ENCODE measurements around the gene UBR1.
A peak's percentile ranks its signal among the peaks of the same experiment; 100 is the strongest.

Gene UBR1

DNA sequence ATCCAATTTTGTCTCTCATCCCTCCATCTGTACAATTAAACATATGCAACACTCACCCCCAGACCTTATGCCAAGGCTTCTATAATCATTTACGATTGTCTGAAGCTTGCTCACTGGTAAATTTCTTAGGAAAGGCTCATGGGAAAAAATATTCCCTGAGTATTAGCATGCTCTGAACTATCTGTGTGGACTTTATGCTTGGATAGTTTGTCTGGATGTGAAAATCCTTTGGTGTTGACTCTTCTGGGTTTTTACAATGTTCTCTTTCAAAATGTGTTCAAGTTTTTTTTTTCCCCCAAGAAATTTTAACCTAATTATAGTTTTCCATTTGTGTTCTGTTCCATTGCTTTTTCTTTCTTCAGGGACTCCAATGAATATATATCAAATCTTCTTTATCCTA is 165.3 kb downstream of the UBR1 start:
- FAIRE-seq (no peak), DNase-seq (ENCODE audit: insufficient read length) (no peak)
- TF ChIP-seq POLR2AphosphoS5 (IDR thresholded peaks at IDR 0.05; ENCODE audit: low read depth, low read length) (no peak), POLR2A (IDR thresholded peaks at IDR 0.05; ENCODE audit: low read depth, low read length) (no peak), TAF1 (IDR thresholded peaks at IDR 0.05; ENCODE audit: borderline replicate concordance, low read depth, low read length) (no peak)

DNA sequence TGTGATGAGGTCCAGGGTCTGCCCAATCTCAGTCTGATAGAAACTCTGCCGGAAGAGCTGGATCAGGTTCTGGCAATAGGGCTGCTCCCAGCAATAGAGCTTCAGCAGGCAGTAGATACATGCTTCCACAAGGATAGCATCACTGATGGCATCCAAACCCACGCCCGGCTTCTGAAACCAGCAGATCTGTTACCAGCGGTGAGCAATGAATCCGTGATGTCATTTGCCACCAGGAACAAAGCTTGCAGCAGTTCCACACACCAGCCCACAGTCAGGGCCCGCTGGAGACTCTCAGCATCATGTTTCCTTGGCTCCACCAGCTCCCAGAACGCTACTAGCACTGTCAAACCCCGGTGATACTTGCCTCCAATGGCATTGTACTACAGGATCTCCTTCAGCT is 166.0 kb downstream of the UBR1 start:
- DNase-seq (ENCODE audit: insufficient read length) (no peak), FAIRE-seq (no peak)
- TF ChIP-seq POLR2AphosphoS5 (IDR thresholded peaks at IDR 0.05; ENCODE audit: low read depth, low read length) (no peak), TAF1 (IDR thresholded peaks at IDR 0.05; ENCODE audit: borderline replicate concordance, low read depth, low read length) (no peak), POLR2A (IDR thresholded peaks at IDR 0.05; ENCODE audit: low read depth, low read length) (no peak)

DNA sequence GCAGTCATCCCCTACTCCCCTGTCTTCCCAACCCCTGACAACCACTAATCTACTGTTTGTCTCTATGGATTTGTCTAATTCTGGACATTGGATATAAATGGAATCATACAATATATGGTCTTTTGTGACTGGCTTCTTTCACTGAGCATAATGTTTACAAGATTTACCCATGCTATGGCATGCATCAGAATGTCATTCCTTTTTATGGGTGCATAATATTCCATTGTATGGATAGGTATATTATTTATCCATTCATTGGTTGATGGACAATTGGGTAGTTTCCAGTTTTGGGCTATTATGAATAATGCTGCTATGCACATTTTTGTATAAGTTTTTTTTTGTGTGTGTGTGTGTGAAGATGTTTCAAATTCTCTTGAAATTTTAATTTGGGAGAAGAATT is 168.7 kb downstream of the UBR1 start:
- FAIRE-seq (no peak), DNase-seq (ENCODE audit: insufficient read length) (no peak)
- TF ChIP-seq POLR2A (IDR thresholded peaks at IDR 0.05; ENCODE audit: low read depth, low read length): no peak
- no peak for TF ChIP-seq TAF1 (IDR thresholded peaks at IDR 0.05; ENCODE audit: borderline replicate concordance, low read depth, low read length)
- TF ChIP-seq POLR2AphosphoS5 (IDR thresholded peaks at IDR 0.05; ENCODE audit: low read depth, low read length): no peak

DNA sequence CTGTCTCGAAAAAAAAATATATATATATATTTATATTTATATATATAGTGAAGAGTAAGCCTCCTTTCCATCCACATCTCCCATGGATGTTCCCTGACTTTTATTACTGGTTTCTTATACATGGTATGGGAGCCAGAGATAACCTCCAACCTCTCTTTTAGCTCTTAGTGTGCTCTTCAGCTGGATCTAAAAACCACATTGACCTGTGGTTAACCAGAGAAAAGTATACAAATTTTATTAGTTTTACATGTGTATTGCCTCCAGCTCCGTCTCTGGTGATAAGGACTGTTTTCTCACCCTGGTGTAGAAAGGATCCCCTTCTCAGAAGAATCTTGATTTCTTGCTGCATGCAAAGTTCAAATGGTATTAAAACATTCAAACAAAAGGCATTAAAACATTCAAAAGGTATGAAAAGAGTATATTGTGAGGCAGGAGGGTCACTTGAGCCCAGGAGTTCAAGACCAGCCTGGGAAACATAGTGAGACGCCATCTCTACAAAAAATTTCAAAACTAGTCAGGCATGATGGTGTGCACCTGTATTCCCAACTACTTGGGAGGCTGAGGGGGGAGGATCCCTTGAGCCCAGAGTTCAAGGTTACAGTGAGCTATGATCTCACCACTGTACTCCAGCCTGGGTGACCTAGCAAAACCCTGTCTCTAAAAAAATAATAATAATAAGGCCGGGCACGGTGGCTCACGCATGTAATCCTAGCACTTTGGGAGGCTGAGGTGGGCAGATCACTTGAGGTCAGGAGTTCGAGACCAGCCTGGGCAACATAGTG is 171.8 kb downstream of the UBR1 start:
- TF ChIP-seq POLR2AphosphoS5 (IDR thresholded peaks at IDR 0.05; ENCODE audit: low read depth, low read length) (no peak), POLR2A (IDR thresholded peaks at IDR 0.05; ENCODE audit: low read depth, low read length) (no peak), TAF1 (IDR thresholded peaks at IDR 0.05; ENCODE audit: borderline replicate concordance, low read depth, low read length) (no peak)
- FAIRE-seq (no peak), DNase-seq (ENCODE audit: insufficient read length) (no peak)

DNA sequence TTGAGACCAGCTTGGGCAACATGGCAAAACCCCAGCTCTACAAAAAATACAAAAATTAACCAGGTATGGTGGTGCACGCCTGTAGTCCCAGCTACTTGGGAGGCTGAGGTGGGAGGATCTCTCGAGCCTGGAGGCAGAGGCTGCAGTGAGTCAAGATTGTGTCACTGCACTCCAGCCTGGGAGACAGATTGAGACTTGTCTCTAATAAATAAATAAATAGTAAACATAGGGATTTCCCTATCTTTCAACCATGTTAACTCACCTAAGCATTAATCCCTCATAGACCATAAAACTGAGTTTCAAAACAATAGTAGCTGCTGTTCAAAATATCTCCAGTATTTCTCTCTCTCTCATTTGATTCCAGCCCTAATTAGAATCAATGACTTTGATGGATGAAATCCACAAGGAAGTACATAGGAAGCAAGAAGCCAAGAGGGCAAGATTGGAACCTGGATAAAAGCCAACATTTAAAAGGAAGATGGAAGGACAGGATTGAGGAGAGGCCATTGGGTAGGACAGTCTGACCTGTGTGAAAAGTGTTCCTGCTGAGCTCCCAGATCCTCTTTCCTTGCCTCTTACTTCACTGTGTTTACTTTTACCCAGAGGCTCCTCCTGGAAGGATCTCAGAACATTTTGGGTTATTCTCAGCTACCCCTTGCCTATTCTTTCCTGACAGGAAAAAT is 172.9 kb downstream of the UBR1 start:
- no peak for FAIRE-seq
- TF ChIP-seq POLR2A (IDR thresholded peaks at IDR 0.05; ENCODE audit: low read depth, low read length) (no peak), POLR2AphosphoS5 (IDR thresholded peaks at IDR 0.05; ENCODE audit: low read depth, low read length) (no peak), TAF1 (IDR thresholded peaks at IDR 0.05; ENCODE audit: borderline replicate concordance, low read depth, low read length) (no peak)

DNA sequence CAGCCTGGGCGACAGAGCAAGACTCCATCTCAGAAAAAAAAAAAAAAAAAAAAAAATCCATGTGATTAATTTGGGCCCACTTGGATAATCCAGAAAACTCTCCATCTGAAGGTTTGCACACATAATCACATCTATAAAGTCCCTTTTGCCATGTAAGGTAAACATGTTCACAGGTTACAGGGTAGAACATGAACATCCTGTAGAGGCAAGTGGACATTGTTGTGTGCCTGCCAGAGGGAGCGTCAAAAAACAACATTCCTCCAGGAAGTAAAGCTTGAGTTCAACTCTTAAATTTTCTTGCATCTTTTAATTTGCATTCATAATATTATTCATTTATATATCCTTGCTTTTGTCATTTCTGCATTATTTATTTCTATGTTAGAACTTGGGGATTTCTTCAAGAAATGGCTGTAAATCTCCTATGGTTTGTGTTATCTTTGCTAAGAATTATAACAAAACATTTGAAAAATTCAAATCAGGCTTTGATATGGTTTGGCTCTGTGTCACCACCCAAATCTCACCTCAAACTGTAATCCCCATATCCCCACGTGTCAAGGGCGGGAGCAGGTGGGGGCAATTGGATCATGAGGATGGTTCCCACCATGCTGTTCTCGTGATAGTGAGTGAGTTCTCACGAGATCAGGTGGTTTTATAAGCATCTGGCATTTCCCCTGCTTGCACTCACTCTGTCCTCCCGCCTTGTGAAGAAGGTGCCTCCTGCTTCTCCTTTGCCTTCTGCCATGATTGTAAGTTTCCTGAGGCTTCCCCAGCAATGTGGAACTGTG is 173.9 kb downstream of the UBR1 start:
- DNase-seq (ENCODE audit: insufficient read length): no peak
- FAIRE-seq: no peak
- no peak for TF ChIP-seq POLR2A (IDR thresholded peaks at IDR 0.05; ENCODE audit: low read depth, low read length)
- no peak for TF ChIP-seq POLR2AphosphoS5 (IDR thresholded peaks at IDR 0.05; ENCODE audit: low read depth, low read length)
- no peak for TF ChIP-seq TAF1 (IDR thresholded peaks at IDR 0.05; ENCODE audit: borderline replicate concordance, low read depth, low read length)

More for the DNA sequence above, 172.9 kb downstream of the UBR1 start:
- no peak for DNase-seq (ENCODE audit: insufficient read length)

DNA sequence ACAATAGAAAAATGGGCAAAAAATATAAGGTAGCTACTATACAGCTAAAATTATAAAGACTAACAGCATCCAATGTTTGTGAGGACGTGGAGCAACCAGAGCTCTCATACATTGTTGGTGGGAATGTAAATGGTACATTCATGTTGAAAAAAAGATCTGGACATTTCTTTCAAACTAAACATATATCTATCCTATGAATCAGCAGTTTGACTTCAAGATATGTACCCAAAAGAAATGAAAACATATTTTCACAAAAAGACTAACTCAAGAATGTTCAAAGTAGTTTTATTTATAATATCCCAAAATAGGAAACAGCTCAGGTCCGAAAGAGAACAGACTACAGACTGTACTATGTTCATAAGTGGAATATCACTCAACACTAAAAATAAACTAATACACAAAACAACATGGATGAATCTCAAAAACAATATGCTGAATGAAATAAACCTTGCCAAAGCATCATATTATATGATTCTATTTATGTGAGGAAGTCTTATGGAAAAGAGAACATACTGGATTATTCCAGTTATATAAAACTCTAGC is 176.5 kb downstream of the UBR1 start:
- TF ChIP-seq POLR2A (IDR thresholded peaks at IDR 0.05; ENCODE audit: low read depth, low read length): no peak
- TF ChIP-seq POLR2AphosphoS5 (IDR thresholded peaks at IDR 0.05; ENCODE audit: low read depth, low read length): no peak
- FAIRE-seq: no peak
- DNase-seq (ENCODE audit: insufficient read length): no peak

DNA sequence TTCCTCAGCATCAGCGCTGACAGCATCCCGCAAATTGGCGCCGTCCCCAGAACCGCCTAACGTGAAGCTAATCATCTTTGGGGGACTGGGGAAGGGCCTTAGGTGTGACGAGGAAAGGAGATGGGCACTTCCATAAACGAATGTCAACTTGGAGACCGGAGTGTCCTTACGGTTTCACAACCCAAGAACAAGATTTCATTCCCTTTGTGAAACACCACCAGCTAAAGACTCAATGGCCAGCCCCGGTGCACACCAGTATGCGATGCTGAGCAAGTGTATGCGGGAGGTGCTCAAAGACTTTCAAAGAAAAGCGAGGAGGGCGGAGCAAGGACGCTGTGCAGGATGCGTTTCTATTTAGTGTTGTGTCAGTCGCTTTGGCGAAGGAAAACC is 184.5 kb downstream of the UBR1 start:
- TF ChIP-seq POLR2A (IDR thresholded peaks at IDR 0.05; ENCODE audit: low read depth, low read length) (no peak), TAF1 (IDR thresholded peaks at IDR 0.05; ENCODE audit: borderline replicate concordance, low read depth, low read length) (no peak), POLR2AphosphoS5 (IDR thresholded peaks at IDR 0.05; ENCODE audit: low read depth, low read length) (no peak)
- FAIRE-seq (peak; percentile 50), DNase-seq (ENCODE audit: insufficient read length) (no peak)

DNA sequence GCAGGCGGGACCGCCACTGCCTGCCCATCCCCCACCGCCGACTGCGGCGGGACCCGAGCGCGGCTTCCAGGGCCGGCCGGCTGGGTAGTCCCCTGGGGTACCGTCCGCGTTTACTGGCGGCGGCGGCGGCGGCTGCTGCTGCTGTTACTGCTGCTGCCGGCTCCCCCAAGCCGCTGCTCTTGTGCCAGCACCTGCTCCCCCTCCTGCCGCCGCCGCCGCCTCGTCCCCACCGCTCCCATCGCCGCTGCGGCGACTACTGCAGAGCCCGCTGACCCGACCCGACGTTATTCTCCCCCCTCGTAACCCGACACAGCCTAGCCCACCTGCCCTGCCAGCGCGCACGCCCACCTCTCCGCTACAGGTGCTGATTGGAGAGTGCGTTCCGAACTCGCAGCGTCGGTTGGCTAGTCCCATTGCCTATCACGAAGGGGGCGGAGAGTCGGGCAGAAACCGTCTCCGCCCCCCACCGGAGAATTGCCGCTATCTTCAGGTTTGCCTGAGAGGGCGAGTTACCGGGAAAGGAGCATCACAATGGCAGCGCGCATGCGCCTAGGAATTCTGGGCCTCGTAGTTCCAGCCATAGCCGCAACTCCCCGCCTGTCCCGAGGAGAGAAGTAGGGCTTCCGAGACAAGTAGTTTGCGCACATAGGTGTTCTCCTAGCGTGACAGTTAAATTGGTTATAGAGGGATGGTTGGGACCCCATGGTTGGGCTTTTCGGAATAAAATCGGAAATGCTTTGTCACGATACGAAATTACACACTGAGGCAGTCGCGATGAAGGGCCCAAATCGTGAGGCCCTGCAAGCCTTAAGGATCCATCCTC is 185.1 kb downstream of the UBR1 start, which contains the start of gene TTBK2:
Gene TTBK2 (minus strand): TSS at position 260 of the 823 bp plus-strand sequence. CDS start 42,161 bp downstream, outside the sequence.
- FAIRE-seq (peak; percentile 100), DNase-seq (ENCODE audit: insufficient read length) (peak; percentile 76)
- TF ChIP-seq POLR2A (IDR thresholded peaks at IDR 0.05; ENCODE audit: low read depth, low read length) (peak; percentile 76; the same call in 1 of the 2 replicates), TAF1 (IDR thresholded peaks at IDR 0.05; ENCODE audit: borderline replicate concordance, low read depth, low read length) (no peak), POLR2AphosphoS5 (IDR thresholded peaks at IDR 0.05; ENCODE audit: low read depth, low read length) (no peak)

DNA sequence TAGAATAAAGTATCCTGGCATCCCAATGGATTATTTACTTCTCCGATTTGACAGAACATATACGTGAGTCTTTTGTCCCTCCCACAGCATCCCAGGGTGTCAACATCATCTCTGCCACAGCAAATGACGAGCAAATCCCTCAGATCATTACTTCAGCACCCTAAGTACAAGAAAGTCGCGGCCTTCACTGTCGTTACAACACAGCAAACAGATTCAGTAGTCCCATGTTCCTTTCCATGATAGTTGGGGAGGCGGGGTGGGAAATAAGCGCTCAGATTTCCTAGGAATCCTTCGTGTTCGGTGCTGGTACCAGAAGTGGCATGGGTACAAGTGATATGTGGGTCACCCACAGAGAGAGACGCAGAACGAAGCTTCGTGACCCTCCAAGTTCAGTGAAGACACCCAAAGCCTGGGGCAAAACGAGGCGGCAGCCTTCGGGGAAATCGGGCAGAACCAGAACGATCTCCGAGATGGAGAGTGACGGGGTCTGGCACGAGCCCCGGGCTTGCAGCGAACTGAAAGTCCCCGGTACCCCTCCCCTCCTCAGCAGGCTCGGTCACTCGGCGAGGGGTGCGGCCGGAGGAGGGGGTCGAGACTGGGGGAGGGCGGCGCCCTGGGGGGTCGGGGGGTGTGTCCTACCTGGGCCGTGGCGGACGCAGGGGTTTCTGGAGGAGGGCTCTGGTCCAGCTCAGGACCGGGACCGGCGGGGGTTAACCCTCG is 185.9 kb downstream of the UBR1 start:
- DNase-seq (ENCODE audit: insufficient read length) (no peak), FAIRE-seq (peak; percentile 36)
- TF ChIP-seq POLR2A (IDR thresholded peaks at IDR 0.05; ENCODE audit: low read depth, low read length) (no peak), TAF1 (IDR thresholded peaks at IDR 0.05; ENCODE audit: borderline replicate concordance, low read depth, low read length) (no peak), POLR2AphosphoS5 (IDR thresholded peaks at IDR 0.05; ENCODE audit: low read depth, low read length) (no peak)

Data from GM12892 (cell line).